Measurements from ENCODE around the gene CLDN2.
"Not testable (repeated sequence)": the region's sequence is repeated elsewhere in the genome, so short reads cannot be mapped to it uniquely, and the experiment has no call there.

The CLDN2 gene

DNA sequence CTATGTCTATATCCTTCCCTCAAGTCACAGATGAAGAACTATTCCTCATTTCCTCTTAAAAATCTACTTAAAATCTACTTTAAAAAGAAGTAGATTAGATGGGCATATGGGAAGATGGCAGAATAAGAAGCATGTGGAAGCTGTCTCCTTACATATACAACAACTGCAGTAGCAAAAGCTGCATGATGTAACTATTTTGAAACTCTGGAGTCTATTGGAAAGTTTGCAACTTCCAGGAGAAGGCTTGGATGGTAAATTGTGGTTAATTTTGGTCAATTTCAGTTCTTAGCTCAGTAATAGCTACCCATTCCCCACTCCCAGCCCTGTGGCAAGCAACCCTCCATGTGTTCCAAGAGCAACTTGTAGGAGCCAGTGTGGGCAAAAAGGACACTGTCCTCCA, 42.9 kb downstream of the CLDN2 start:
- no peak for DNase-seq (ENCODE audit: low read depth)

DNA sequence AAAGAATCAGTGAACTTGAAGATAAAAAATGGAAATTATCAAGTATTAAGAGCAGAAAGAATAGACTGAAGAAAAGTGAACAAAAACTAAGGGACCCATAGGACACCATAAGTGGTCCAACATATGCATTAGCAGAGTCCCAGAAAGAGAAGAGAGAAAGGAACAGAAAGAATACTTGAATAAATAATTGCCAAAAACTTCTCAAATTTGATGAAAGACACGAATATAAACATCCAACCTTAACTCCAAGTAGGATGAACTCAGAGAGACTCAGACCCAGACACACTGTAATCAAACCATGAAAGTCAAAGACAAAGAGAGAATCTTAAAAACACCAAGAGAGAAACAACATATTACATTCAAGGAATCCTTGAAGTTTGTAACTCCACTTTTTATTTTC, 44.1 kb downstream of the CLDN2 start:
- DNase-seq (ENCODE audit: low read depth): no peak

- not testable (repeated sequence) for DNase-seq (ENCODE audit: low read depth)
These were observed 46.3 kb downstream of the CLDN2 start for GRCh38 chrX:106966547-106966946.

DNA sequence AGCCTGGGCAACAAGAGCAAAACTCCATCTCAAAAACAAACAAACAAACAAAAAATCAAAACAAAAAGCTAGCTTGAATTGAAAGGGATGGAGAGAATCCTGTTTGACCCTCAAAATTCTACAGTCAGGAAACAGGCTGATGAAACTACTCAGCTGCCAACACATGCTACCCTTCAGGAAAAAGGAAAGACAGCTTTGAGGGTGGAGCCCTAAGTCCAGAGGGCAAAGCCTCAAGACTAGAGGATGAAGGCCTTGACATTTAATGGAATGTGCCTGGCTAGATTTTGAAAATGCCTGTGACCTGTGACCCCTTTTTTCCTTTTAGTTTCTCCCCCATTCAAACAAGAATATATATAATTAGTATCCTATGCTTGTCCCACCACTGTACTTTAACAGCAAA, 52.7 kb downstream of the CLDN2 start:
- no peak for DNase-seq (ENCODE audit: low read depth)

- DNase-seq (ENCODE audit: low read depth): no peak
These were observed 53.4 kb downstream of the CLDN2 start for GRCh38 chrX:106973433-106974149.

DNA sequence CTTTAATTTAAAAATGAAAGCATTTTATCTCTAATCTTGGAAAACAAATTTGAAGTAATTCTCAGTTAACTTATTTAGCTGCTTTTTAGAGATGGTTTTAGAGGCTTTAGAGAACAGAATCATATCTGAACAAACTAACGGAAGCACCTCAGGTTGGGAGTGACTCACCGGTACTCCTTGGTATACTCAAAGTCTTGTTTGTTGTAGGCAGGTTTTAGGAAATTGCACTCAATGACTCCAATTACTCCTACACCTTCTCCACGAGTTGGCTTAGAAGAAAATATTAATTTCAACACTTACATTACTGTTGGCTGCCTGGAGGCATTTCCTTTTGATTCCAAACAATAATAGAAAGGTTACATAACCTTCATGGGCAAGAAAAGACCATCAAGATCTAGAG, 56.2 kb downstream of the CLDN2 start:
- no peak for DNase-seq (ENCODE audit: low read depth)
